Measurements from ENCODE around the gene DYNLT3. TPM values are rescaled to one million over a fixed set of nuclear protein-coding genes. Genes with fewer than 3 reads are reported as not detected.
A peak's percentile ranks its signal among the peaks of the same experiment; 100 is the strongest.

DYNLT3 gene
- polyA plus RNA-seq, 4 donors: 9.2 to 22.5 (median 14.6) TPM

DNA sequence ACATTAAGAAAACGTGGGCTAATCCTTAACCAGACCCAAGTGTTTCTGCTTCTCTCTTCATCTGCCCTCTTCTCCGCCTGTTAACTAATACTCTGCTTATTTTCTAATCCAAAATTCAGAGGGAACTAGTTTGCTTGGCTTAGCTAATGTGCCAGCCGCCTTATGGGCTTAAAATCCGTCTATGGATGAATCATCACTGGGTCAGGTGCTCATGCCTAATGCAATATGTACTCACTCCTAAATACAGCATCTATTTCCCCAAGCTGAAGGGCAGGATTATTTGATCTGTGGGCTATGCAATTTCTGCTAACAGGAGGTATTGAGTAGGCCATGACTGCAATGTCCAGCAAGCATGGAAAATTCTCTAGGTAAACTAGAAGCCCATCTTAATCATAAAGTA is 12.4 kb downstream of the DYNLT3 start:
- Histone ChIP-seq H3K4me1 (ENCODE audit: control insufficient read depth in 3 of 3, insufficient read depth in 2 of 3, low read depth in 1 of 3, low read length in 2 of 3) (no peaks in the 10 kb centered on the region), H3K27me3 (ENCODE audit: control insufficient read depth in 3 of 3, insufficient read depth in 3 of 3, low read length in 3 of 3) (no peaks in the 10 kb centered on the region), H3K27ac (ENCODE audit: low read depth in 1 of 3, low read length in 2 of 3) (no peak overlapping the region), H3K36me3 (ENCODE audit: control insufficient read depth in 3 of 3, insufficient read depth in 2 of 3, low read depth in 1 of 3, low read length in 3 of 3) (peaks cover 0 to 4% (median 0%) of the 10 kb centered on the region in 3 donors), H3K4me3 (ENCODE audit: low read depth in 1 of 3, low read length in 3 of 3) (no peak overlapping the region), H3K9me3 (ENCODE audit: control insufficient read depth in 2 of 2, insufficient read depth in 1 of 2, low read depth in 1 of 2, low read length in 1 of 2) (peaks cover 0 to 2% of the 10 kb centered on the region in 2 donors)
- FAIRE-seq (no peak), DNase-seq (no peak)
- 59 to 89% (median 76%) methylated on average over 4 of the region's 4 CpGs for WGBS, 3 donors

DNA sequence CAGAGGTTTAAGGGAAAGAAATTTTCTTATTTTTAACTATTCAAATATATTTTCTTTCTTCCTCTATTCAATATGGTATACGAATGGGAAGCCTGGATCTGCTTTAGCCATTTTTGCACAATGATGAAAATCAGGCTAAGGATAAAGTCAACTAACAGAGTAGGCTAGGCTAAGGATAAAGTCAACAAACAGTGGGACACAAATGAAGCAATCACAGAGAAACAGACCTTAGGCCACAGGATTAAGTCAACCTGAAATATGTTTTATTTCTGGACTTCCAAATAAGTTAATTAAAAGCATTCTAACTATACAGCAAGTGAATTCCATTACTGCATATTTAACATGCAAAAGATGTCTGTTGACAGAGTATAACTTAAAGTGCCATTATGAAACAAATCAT is 17.0 kb downstream of the DYNLT3 start:
- no peaks in the 10 kb centered on the region for H3K9me3 ChIP-seq (ENCODE audit: control insufficient read depth in 2 of 2, insufficient read depth in 1 of 2, low read depth in 1 of 2, low read length in 1 of 2)
- DNase-seq (no peak), FAIRE-seq (no peak)
- H3K36me3 ChIP-seq (ENCODE audit: control insufficient read depth in 3 of 3, insufficient read depth in 2 of 3, low read depth in 1 of 3, low read length in 3 of 3): no peaks in the 10 kb centered on the region
- no peak overlapping the region for H3K27ac ChIP-seq (ENCODE audit: low read depth in 1 of 3, low read length in 2 of 3)
- no peak overlapping the region for H3K4me3 ChIP-seq (ENCODE audit: low read depth in 1 of 3, low read length in 3 of 3)
- no peaks in the 10 kb centered on the region for H3K27me3 ChIP-seq (ENCODE audit: control insufficient read depth in 3 of 3, insufficient read depth in 3 of 3, low read length in 3 of 3)
- WGBS, 3 donors: 70 to 89% (median 77%) methylated on average over 1 of the region's 1 CpG
- H3K4me1 ChIP-seq (ENCODE audit: control insufficient read depth in 3 of 3, insufficient read depth in 2 of 3, low read depth in 1 of 3, low read length in 2 of 3): no peaks in the 10 kb centered on the region

DNA sequence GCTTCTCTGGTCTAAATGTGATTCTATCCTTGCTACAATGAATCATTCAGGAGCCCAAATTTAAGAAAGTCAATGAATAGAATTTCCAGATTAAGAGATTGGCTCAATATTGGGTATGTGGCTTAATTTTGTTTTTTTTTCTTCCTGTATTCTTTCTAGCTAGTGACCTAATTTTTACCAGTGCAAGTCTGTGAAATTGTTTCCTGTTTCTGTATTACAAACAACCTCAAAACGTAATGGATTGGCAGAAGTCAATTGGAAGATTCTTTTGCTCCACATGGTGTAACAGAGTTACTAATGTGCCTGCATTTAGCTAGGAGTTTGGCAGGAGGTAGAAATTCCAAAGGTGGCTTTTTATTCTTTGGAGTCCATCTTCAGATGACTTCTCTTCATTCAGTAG is 17.6 kb downstream of the DYNLT3 start:
- H3K4me1 ChIP-seq (ENCODE audit: control insufficient read depth in 3 of 3, insufficient read depth in 2 of 3, low read depth in 1 of 3, low read length in 2 of 3): no peaks in the 10 kb centered on the region
- no peak overlapping the region for H3K27ac ChIP-seq (ENCODE audit: low read depth in 1 of 3, low read length in 2 of 3)
- FAIRE-seq (no peak), DNase-seq (no peak)
- H3K9me3 ChIP-seq (ENCODE audit: control insufficient read depth in 2 of 2, insufficient read depth in 1 of 2, low read depth in 1 of 2, low read length in 1 of 2): no peaks in the 10 kb centered on the region
- WGBS, 3 donors: 51 to 68% (median 54%) methylated on average over 1 of the region's 1 CpG
- H3K4me3 ChIP-seq (ENCODE audit: low read depth in 1 of 3, low read length in 3 of 3): no peak overlapping the region
- no peaks in the 10 kb centered on the region for H3K36me3 ChIP-seq (ENCODE audit: control insufficient read depth in 3 of 3, insufficient read depth in 2 of 3, low read depth in 1 of 3, low read length in 3 of 3)
- H3K27me3 ChIP-seq (ENCODE audit: control insufficient read depth in 3 of 3, insufficient read depth in 3 of 3, low read length in 3 of 3): no peaks in the 10 kb centered on the region

DNA sequence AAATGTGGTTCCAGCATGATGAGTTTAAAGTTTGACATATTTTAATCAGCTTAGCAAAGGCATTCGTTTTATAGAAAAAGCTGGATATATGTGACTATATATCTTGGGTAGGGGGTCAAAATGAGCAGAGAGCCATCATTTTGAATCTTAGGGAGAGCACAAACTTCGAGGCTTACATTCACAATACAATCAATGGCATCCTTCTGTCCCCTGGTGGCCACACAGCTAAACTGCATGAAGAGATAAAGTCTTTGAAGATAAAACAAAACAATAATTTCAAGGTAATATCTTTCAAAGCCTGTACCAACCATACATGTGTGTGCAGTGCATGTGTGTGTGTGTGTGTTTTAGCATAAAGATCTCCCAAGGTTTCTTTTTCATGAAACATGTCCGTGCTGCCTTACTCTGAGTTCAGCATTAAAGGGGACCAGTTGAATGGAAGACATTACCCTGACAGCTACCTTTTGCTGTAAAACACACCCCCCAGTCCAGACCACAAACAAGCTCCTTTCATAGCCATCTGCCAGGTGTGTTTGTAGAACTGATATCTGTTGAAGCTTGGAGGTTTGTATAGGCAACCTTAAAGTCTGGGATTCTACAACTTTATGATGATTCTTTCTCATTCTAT is 22.0 kb downstream of the DYNLT3 start:
- 2 to 6% (median 3%) methylated on average over 3 of the region's 3 CpGs for WGBS, 3 donors
- Histone ChIP-seq H3K27me3 (ENCODE audit: control insufficient read depth in 3 of 3, insufficient read depth in 3 of 3, low read length in 3 of 3) (no peaks in the 10 kb centered on the region), H3K36me3 (ENCODE audit: control insufficient read depth in 3 of 3, insufficient read depth in 2 of 3, low read depth in 1 of 3, low read length in 3 of 3) (no peaks in the 10 kb centered on the region), H3K9me3 (ENCODE audit: control insufficient read depth in 2 of 2, insufficient read depth in 1 of 2, low read depth in 1 of 2, low read length in 1 of 2) (no peaks in the 10 kb centered on the region), H3K4me1 (ENCODE audit: control insufficient read depth in 3 of 3, insufficient read depth in 2 of 3, low read depth in 1 of 3, low read length in 2 of 3) (no peaks in the 10 kb centered on the region), H3K4me3 (ENCODE audit: low read depth in 1 of 3, low read length in 3 of 3) (no peak overlapping the region), H3K27ac (ENCODE audit: low read depth in 1 of 3, low read length in 2 of 3) (no peak overlapping the region)
- FAIRE-seq (no peak), DNase-seq (peak; percentile 44 to 51)

DNA sequence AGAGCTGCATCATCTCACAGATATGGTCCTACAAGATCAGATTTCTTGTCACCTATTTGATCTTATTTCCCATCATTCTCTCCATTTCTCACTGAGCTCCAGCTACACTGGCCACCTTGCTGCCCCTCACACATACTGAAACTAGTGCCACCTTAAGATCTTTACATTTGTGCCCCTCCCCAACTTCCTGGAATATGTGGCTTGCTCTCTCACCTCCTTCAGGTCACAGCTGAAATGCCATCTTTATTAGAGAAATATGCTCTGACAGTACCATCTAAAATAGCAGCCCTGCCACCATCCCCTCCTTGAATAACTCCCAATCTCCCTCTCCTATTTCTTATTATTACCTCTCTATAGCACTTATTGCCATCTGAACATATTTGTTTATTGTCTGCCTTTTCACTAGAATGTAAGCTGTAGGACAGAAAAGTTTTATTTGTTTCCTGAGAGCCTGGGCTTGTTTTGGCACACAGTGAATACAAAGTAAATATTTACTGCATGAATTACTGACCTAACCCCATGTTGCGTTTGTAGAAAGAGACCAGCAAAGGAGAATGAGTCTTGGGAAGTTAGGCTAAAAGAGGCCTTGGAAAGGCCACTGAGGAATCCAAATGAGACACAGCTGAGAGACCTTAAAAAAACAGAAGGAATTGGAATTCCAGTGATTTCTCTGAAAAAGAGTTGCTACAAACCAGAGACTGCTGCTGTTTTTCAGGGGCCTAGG is 22.7 kb downstream of the DYNLT3 start:
- Histone ChIP-seq H3K4me3 (ENCODE audit: low read depth in 1 of 3, low read length in 3 of 3) (no peak overlapping the region), H3K4me1 (ENCODE audit: control insufficient read depth in 3 of 3, insufficient read depth in 2 of 3, low read depth in 1 of 3, low read length in 2 of 3) (no peaks in the 10 kb centered on the region), H3K27ac (ENCODE audit: low read depth in 1 of 3, low read length in 2 of 3) (no peak overlapping the region), H3K36me3 (ENCODE audit: control insufficient read depth in 3 of 3, insufficient read depth in 2 of 3, low read depth in 1 of 3, low read length in 3 of 3) (no peaks in the 10 kb centered on the region), H3K9me3 (ENCODE audit: control insufficient read depth in 2 of 2, insufficient read depth in 1 of 2, low read depth in 1 of 2, low read length in 1 of 2) (no peaks in the 10 kb centered on the region), H3K27me3 (ENCODE audit: control insufficient read depth in 3 of 3, insufficient read depth in 3 of 3, low read length in 3 of 3) (no peaks in the 10 kb centered on the region)
- WGBS, 3 donors: 60 to 71% (median 61%) methylated on average over 1 of the region's 1 CpG
- DNase-seq: no peak
- FAIRE-seq: no peak

DNA sequence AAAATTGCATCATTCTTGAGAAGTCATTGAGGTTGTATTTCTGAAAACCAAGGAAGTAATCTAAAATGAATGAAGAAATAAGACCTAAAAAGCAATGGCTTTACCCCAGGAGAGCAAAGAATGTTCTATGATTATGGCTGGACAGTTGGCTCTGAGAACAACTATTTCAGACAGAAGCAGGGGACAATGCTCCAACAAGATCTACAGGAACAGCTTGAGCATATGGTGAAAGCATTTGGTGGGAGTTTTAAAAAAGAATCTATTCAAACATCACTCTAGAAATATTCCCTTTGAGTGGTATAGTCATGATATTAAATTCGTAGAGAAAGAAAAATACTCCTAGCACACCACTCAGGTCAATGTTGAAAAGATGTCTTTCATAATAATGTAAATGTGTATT is 26.7 kb downstream of the DYNLT3 start:
- no peak overlapping the region for H3K4me3 ChIP-seq (ENCODE audit: low read depth in 1 of 3, low read length in 3 of 3)
- H3K4me1 ChIP-seq (ENCODE audit: control insufficient read depth in 3 of 3, insufficient read depth in 2 of 3, low read depth in 1 of 3, low read length in 2 of 3): no peaks in the 10 kb centered on the region
- FAIRE-seq (no peak), DNase-seq (no peak)
- H3K27ac ChIP-seq (ENCODE audit: low read depth in 1 of 3, low read length in 2 of 3): no peak overlapping the region
- H3K9me3 ChIP-seq (ENCODE audit: control insufficient read depth in 2 of 2, insufficient read depth in 1 of 2, low read depth in 1 of 2, low read length in 1 of 2): no peaks in the 10 kb centered on the region
- H3K27me3 ChIP-seq (ENCODE audit: control insufficient read depth in 3 of 3, insufficient read depth in 3 of 3, low read length in 3 of 3): no peaks in the 10 kb centered on the region
- no peaks in the 10 kb centered on the region for H3K36me3 ChIP-seq (ENCODE audit: control insufficient read depth in 3 of 3, insufficient read depth in 2 of 3, low read depth in 1 of 3, low read length in 3 of 3)
- 77 to 92% (median 90%) methylated on average over 1 of the region's 1 CpG for WGBS, 3 donors

DNA sequence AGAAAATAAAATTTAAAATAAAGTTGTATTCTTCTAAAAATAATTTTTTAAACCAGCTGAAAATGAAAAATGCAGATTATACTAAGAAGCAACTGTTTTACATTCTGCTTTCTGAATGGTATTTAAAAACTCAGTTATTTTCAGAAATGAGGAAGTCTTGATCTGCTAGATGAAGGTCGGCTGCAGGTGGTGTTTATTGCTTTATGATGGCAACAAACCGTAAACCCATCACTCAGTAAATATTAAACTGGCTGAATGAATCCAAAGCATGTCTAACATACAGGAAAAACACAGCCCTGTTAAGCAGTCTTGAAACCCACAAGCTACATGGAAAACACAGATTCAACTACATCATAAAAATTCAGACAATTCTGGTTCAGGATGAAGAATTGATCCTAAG is 29.3 kb downstream of the DYNLT3 start:
- 15 to 28% (median 25%) methylated on average over 2 of the region's 2 CpGs for WGBS, 3 donors
- DNase-seq (peak; percentile 11 to 53), FAIRE-seq (peak; percentile 15)
- H3K27ac ChIP-seq (ENCODE audit: low read depth in 1 of 3, low read length in 2 of 3): no peak overlapping the region
- H3K27me3 ChIP-seq (ENCODE audit: control insufficient read depth in 3 of 3, insufficient read depth in 3 of 3, low read length in 3 of 3): no peaks in the 10 kb centered on the region
- H3K9me3 ChIP-seq (ENCODE audit: control insufficient read depth in 2 of 2, insufficient read depth in 1 of 2, low read depth in 1 of 2, low read length in 1 of 2): no peaks in the 10 kb centered on the region
- H3K36me3 ChIP-seq (ENCODE audit: control insufficient read depth in 3 of 3, insufficient read depth in 2 of 3, low read depth in 1 of 3, low read length in 3 of 3): no peaks in the 10 kb centered on the region
- H3K4me1 ChIP-seq (ENCODE audit: control insufficient read depth in 3 of 3, insufficient read depth in 2 of 3, low read depth in 1 of 3, low read length in 2 of 3): no peaks in the 10 kb centered on the region
- H3K4me3 ChIP-seq (ENCODE audit: low read depth in 1 of 3, low read length in 3 of 3): no peak overlapping the region

DNA sequence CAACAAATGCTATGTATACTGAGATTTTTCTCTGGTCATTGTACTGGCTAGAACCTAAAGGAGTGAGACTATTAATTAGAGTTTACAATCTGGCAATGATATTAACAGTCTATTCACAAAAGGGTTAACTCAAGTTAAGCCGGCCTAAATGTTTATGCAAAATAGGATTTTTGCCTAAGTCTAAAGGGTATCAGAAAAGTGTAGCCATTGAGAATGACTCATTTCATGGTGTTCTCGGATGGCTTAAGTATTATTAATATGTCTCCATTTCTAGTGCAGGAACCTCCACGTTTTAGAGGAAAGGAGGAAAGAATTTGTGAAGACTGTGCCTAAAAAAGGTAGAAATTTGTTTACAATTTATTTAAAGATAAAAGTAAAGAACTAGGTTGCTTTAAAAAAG is 29.8 kb downstream of the DYNLT3 start:
- H3K9me3 ChIP-seq (ENCODE audit: control insufficient read depth in 2 of 2, insufficient read depth in 1 of 2, low read depth in 1 of 2, low read length in 1 of 2): no peaks in the 10 kb centered on the region
- H3K4me1 ChIP-seq (ENCODE audit: control insufficient read depth in 3 of 3, insufficient read depth in 2 of 3, low read depth in 1 of 3, low read length in 2 of 3): no peaks in the 10 kb centered on the region
- WGBS, 3 donors: 9 to 24% (median 21%) methylated on average over 3 of the region's 3 CpGs
- FAIRE-seq: no peak
- no peak overlapping the region for H3K27ac ChIP-seq (ENCODE audit: low read depth in 1 of 3, low read length in 2 of 3)
- no peak for DNase-seq
- no peak overlapping the region for H3K4me3 ChIP-seq (ENCODE audit: low read depth in 1 of 3, low read length in 3 of 3)
- no peaks in the 10 kb centered on the region for H3K36me3 ChIP-seq (ENCODE audit: control insufficient read depth in 3 of 3, insufficient read depth in 2 of 3, low read depth in 1 of 3, low read length in 3 of 3)
- H3K27me3 ChIP-seq (ENCODE audit: control insufficient read depth in 3 of 3, insufficient read depth in 3 of 3, low read length in 3 of 3): no peaks in the 10 kb centered on the region

DNA sequence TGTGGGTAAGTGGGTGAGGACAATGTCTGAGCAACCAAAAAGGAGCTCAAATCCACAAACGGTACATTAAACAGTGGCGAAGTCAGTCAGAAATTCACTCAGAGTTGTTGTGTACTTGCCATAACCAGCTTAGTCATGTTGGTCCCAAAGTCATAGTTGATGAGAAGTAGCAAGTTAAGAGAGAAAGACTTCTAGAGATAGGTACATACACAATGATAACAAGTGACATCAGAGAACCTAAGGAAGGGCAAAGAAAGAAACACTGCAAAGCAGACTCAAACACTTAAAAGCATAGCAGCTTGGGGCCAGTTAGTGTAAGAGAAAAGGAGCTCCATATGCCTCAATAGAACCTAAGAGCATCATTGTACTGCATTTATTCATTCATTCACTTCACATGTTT is 30.2 kb downstream of the DYNLT3 start:
- 75 to 92% (median 84%) methylated on average over 2 of the region's 2 CpGs for WGBS, 3 donors
- no peak for FAIRE-seq
- DNase-seq: no peak

More for the DNA sequence above, 30.2 kb downstream of the DYNLT3 start:
- Histone ChIP-seq H3K9me3 (ENCODE audit: control insufficient read depth in 2 of 2, insufficient read depth in 1 of 2, low read depth in 1 of 2, low read length in 1 of 2) (no peaks in the 10 kb centered on the region), H3K27ac (ENCODE audit: low read depth in 1 of 3, low read length in 2 of 3) (no peak overlapping the region), H3K36me3 (ENCODE audit: control insufficient read depth in 3 of 3, insufficient read depth in 2 of 3, low read depth in 1 of 3, low read length in 3 of 3) (no peaks in the 10 kb centered on the region), H3K27me3 (ENCODE audit: control insufficient read depth in 3 of 3, insufficient read depth in 3 of 3, low read length in 3 of 3) (no peaks in the 10 kb centered on the region), H3K4me1 (ENCODE audit: control insufficient read depth in 3 of 3, insufficient read depth in 2 of 3, low read depth in 1 of 3, low read length in 2 of 3) (no peaks in the 10 kb centered on the region), H3K4me3 (ENCODE audit: low read depth in 1 of 3, low read length in 3 of 3) (no peak overlapping the region)
